Measurements from ENCODE around the gene SHE.
"Not testable (repeated sequence)": the region's sequence is repeated elsewhere in the genome, so short reads cannot be mapped to it uniquely, and the experiment has no call there.

SHE gene

DNA sequence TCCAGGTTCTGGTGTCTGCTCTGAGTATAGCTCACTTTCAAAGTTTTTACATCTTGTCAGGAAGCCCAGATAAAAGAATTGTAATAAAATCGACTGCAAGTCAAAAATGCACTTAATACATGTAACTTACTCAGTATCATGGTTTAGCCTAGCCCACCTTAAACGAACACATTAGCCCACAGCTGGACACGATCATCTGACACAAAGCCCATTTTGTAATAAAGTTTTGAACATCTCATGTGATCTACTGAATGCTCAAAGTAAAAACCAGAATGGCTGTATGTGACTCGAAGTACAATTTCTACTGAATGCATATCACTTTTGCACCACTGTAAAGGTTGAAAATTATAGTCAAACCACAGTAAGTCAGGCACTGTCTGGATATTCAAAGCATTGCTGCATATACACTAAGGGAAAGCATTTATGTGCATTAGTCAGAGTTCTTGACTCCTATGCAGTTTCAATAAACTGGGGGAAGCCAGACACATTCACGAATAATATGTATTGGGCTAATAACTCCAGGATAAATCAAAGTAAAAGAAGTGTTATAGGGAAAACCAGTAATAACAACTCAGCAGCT, 12.4 kb downstream of the SHE start:
- DNase-seq (ENCODE audit: low read depth) = no peak
- TF ChIP-seq, protein P1, sequence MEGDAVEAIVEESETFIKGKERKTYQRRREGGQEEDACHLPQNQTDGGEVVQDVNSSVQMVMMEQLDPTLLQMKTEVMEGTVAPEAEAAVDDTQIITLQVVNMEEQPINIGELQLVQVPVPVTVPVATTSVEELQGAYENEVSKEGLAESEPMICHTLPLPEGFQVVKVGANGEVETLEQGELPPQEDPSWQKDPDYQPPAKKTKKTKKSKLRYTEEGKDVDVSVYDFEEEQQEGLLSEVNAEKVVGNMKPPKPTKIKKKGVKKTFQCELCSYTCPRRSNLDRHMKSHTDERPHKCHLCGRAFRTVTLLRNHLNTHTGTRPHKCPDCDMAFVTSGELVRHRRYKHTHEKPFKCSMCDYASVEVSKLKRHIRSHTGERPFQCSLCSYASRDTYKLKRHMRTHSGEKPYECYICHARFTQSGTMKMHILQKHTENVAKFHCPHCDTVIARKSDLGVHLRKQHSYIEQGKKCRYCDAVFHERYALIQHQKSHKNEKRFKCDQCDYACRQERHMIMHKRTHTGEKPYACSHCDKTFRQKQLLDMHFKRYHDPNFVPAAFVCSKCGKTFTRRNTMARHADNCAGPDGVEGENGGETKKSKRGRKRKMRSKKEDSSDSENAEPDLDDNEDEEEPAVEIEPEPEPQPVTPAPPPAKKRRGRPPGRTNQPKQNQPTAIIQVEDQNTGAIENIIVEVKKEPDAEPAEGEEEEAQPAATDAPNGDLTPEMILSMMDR (IDR thresholded peaks at IDR 0.05; ENCODE audit: control insufficient read depth, extremely low read depth, insufficient read depth) = no peak
- no peak overlapping the region for H3K4me3 ChIP-seq (ENCODE audit: low read depth, low read length)

DNA sequence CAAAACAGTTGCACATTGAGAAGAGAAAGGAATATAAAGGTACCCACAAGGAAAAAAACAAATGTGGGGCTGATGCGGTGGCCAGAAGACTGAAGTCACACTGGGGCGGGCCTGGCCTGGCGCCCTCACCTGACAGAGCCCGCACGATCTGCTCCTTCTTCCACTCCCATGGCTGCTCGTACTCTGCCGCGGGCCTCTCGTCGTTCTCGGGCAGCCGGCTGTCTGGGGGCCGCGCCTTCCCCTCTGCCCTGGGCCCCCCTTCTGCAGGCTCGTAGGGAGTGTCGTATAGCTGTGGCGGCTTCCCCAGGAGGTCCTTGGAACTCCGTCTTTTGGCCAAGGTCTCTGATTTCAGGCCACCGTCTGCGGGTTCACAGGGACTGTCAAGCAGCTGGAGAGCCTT, 13.3 kb downstream of the SHE start:
- TF ChIP-seq, protein P1 (IDR thresholded peaks at IDR 0.05; ENCODE audit: control insufficient read depth, extremely low read depth, insufficient read depth) = no peak
- no peak for DNase-seq (ENCODE audit: low read depth)
- no peak overlapping the region for H3K4me3 ChIP-seq (ENCODE audit: low read depth, low read length)

DNA sequence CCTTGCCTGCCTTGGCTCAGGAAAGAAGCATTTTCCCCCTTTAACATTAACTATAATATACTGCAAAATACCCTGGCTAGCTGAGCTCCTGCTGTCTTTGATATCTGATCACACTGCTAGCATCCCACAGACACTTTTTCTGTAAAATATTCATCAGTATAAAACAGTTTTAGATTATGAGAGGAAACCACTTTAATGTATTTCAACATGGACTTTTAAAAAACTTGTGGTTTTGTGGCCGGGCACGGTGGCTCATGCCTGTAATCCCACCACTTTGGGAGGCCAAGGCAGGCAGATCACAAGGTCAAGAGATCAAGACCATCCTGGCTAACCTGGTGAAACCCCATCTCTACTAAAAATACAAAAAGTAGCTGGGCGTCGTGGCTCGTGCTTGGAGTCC, 15.5 kb downstream of the SHE start:
- DNase-seq (ENCODE audit: low read depth); H3K4me3 ChIP-seq (ENCODE audit: low read depth, low read length): not testable (repeated sequence)

DNA sequence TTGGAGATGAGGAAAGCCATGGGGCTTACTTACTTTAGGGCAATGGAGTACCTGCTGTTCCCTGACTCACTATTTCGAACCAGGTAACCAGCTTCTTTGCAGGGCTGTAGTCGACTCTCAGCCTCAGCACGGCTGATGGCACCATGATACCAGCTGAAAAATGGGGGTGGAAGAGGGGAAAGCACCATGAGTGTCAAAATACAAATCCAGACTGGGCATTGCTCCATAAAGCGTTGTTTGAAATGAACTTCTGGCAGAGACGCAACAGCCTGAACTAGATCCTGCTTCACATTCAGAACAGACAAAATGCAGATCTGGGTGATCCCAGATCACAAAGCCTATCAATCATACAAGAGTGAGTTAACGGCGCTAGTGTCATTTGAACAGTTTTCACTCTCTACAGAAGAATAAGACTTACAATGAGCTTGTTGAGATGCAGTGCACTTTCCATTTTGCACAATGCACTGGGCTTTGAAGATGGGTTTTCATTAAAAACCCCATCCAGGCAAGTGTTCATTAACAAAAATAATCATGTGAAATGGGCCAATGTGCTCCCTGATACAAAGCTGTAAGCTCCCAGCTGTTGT, 16.2 kb downstream of the SHE start:
- TF ChIP-seq, protein P1 (IDR thresholded peaks at IDR 0.05; ENCODE audit: control insufficient read depth, extremely low read depth, insufficient read depth) = no peak
- H3K4me3 ChIP-seq (ENCODE audit: low read depth, low read length) = no peak overlapping the region
- no peak for DNase-seq (ENCODE audit: low read depth)

DNA sequence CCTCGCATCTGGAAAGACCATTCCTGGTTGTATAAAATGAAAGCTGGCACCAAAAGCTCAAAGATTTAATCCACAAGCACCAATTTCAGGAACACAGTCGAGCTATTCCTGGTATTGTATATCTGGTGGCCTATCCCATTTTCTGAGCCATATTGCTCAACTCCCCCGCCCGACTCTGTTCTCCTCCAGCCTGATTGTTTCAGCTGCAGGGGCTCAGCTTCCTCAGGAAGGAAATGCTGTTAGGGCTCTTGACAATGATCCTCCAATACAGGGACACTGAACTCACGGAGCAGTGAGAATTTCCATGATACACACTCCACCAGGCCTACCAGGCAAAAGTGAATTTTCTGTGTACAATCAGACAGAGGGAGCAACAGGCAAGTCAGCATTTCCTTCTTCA, 17.1 kb downstream of the SHE start:
- no peak overlapping the region for H3K4me3 ChIP-seq (ENCODE audit: low read depth, low read length)
- TF ChIP-seq, protein P1 (IDR thresholded peaks at IDR 0.05; ENCODE audit: control insufficient read depth, extremely low read depth, insufficient read depth) = no peak
- DNase-seq (ENCODE audit: low read depth) = no peak

DNA sequence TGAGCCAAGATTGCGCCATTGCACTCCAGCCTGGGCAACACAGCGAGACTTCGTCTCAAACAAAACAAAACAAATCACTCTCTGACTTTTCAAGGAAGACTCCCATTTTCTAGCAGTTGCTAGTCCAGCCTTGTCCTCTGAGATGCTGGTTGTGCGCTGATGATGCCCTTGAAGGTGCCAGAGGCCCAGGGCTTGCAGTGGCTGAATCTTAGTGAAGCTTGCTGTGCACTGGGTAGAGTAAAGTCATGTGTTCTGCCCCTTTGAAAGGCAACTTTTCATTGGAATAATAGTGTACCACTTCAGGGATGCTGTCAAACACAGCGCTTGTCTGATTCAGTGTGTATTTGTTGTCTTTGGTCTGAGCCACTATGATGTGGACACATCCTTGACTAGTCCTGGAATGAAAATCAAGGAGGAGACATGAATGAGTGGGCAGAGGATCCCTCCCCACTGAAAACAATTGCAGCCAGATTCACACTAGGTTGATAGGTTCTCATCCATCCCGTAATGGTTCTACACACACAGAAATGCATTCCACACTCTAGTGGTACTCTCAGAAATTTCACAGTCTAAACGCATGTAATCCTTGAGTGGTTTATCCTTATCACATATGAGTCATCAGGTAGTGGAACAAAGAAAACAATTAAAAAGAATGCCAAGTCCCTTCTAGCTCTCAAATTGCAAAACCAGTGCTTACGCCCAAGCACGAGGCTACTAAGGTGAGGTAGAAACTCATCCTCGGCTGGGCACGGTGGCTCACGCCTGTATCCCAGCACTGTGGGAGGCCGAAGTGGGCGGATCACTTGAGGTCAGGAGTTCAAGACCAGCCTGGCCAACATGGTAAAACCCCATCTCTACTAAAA, 18.0 kb downstream of the SHE start:
- DNase-seq (ENCODE audit: low read depth) = no peak
- no peak overlapping the region for H3K4me3 ChIP-seq (ENCODE audit: low read depth, low read length)
- TF ChIP-seq, protein P1 (IDR thresholded peaks at IDR 0.05; ENCODE audit: control insufficient read depth, extremely low read depth, insufficient read depth) = no peak

DNA sequence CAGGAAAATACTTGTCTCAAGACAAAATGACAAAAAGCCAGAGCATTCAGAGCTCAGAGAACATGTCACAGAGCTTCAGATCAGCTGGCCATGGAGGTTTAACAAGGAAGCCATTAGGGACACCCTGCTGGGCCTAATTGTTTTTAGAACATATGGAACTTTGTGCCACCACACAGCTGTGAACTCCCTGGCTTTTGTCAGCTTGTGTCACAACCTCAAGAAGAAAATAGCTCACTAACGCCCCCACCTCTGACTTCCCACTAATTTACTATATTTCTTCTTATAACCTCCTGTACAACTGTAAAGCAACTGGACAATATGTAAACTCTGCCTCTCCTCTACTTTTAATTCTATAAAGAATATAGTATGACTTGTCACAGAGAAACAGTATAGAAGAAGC, 21.2 kb downstream of the SHE start:
- no peak overlapping the region for H3K4me3 ChIP-seq (ENCODE audit: low read depth, low read length)
- TF ChIP-seq, protein P1 (IDR thresholded peaks at IDR 0.05; ENCODE audit: control insufficient read depth, extremely low read depth, insufficient read depth) = no peak
- no peak for DNase-seq (ENCODE audit: low read depth)

Measured in LNCaP clone FGC (cell line).